ENCODE results near the gene RNASET2. TPM values are rescaled to one million over a fixed set of nuclear protein-coding genes. Genes with fewer than 3 reads are reported as not detected.

Gene RNASET2
- polyA plus RNA-seq, 3 donors: 432 to 562 (median 493) TPM

DNA sequence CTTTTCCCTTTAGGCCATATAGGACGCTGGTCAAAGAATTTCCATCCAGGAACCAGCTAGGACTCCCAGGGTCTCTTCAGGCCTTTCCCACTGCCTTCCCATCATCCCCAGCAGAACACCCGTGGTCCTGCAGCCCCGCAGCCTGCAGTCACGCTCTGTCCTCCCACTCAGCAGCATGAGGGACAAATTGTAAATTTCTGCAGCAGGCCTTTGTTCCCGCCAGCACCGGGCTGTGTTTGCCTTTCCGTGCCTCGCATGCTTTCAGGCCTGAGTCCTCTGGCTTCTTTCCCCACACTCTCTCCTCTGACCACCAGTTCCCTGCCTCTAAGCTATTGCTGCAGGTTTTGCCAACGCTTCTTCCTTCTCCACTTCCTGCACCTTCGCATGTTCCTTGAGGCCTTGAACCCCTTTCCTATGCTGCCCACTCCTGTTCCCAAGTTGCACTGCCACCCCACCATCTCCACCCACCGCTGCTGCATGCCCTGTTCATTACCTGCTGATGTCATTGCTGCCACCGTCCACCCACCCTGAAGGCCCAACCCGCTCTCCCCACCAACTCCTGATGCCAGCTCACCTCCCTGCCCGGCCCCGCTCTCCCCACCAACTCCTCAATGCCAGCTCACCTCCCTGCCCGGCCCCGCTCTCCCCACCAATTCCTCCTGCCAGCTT lies 49.8 kb downstream of the RNASET2 start:
- H3K36me3 ChIP-seq (replicated peaks in 1 of 2; ENCODE audit: control insufficient read depth in 1 of 2, insufficient read depth in 2 of 2, low read length in 2 of 2): peaks cover 0 to 6% of the 10 kb centered on the region in 2 donors
- intact Hi-C loops (cut with micrococcal nuclease): no loop called here
- peaks cover 15 to 17% of the 10 kb centered on the region in 2 donors for H3K36me3 Mint-ChIP-seq
- H3K27ac ChIP-seq (ENCODE audit: low read depth in 1 of 2, low read length in 2 of 2): no peak overlapping the region
- H3K27me3 Mint-ChIP-seq (ENCODE audit: low read depth in 3 of 3): peaks cover 0 to 7% (median 0%) of the 10 kb centered on the region in 3 donors
- no peaks in the 10 kb centered on the region for H3K27me3 ChIP-seq (ENCODE audit: control insufficient read depth in 2 of 2, insufficient read depth in 2 of 2, low read length in 2 of 2)
- 84% methylated on average over 15 of the region's 17 CpGs for WGBS (ENCODE audit: insufficient coverage)
- H3K4me1 ChIP-seq (ENCODE audit: control insufficient read depth in 1 of 2, insufficient read depth in 2 of 2, low read length in 2 of 2): peaks cover 19 to 27% of the 10 kb centered on the region in 2 donors
- peaks cover 0 to 5% of the 10 kb centered on the region in 2 donors for H3K9me3 ChIP-seq (replicated peaks in 1 of 2; ENCODE audit: control insufficient read depth in 1 of 2, insufficient read depth in 1 of 2, low read length in 2 of 2)
- no peak overlapping the region for H2AFZ ChIP-seq (ENCODE audit: insufficient read depth, low read depth, low read length, poor library complexity, severe bottlenecking)
- TF ChIP-seq, protein P1, sequence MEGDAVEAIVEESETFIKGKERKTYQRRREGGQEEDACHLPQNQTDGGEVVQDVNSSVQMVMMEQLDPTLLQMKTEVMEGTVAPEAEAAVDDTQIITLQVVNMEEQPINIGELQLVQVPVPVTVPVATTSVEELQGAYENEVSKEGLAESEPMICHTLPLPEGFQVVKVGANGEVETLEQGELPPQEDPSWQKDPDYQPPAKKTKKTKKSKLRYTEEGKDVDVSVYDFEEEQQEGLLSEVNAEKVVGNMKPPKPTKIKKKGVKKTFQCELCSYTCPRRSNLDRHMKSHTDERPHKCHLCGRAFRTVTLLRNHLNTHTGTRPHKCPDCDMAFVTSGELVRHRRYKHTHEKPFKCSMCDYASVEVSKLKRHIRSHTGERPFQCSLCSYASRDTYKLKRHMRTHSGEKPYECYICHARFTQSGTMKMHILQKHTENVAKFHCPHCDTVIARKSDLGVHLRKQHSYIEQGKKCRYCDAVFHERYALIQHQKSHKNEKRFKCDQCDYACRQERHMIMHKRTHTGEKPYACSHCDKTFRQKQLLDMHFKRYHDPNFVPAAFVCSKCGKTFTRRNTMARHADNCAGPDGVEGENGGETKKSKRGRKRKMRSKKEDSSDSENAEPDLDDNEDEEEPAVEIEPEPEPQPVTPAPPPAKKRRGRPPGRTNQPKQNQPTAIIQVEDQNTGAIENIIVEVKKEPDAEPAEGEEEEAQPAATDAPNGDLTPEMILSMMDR (IDR thresholded peaks at IDR 0.05): no peak
- H3K4me3 Mint-ChIP-seq: no peak overlapping the region
- H3K9ac ChIP-seq (ENCODE audit: insufficient read depth, low read length, poor library complexity, severe bottlenecking): no peak overlapping the region
- no peaks in the 10 kb centered on the region for H4K20me1 ChIP-seq (ENCODE audit: insufficient read depth, low read length)
- H3K79me2 ChIP-seq (ENCODE audit: insufficient read depth, low read length): no peaks in the 10 kb centered on the region
- peak overlapping the region in 1 of 7 donors; percentile 78 for H3K27ac Mint-ChIP-seq
- H3K4me1 Mint-ChIP-seq: peaks cover 35% of the 10 kb centered on the region
- no peak overlapping the region for H3K4me3 ChIP-seq (replicated peaks in 1 of 3; ENCODE audit: low read depth in 2 of 3, low read length in 3 of 3)
- H3K9me3 Mint-ChIP-seq: peaks cover 0 to 5% (median 2%) of the 10 kb centered on the region in 7 donors
- no peak for DNase-seq
- H3K4me2 ChIP-seq (replicated peaks; ENCODE audit: extremely low read depth, low read length, poor library complexity, severe bottlenecking): no peak overlapping the region

DNA sequence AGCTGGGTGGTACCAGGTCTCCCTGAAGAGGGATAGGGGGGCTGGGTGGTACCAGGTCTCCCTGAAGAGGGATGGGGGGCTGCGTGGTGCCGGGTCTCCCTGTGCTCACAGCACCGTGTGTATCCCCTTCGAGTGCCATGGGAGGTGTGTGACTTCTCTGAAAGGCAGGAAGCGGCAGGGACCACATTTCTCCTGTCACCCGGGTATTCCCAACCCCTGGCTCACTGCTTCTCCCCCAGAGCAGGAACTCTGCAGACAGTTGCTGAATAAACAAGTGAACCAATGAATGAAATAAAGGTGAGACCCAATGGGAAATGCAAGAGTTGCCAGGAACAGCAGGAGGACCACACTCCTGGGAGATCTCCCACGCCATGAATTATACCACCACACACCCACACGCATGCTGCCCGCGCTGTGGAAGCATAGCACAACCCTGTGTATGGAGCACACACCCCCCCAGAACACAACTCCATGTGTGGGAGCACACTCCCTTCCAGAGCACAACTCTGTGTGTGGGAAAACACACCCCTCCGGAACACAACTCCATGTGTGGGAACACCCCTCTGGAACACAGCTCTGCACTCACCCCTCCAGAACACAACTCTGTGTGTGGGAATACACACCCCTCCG lies 50.7 kb downstream of the RNASET2 start:
- TF ChIP-seq, protein P1 (IDR thresholded peaks at IDR 0.05): no peak
- no peak for DNase-seq
- no peak overlapping the region for H3K27ac ChIP-seq (ENCODE audit: low read depth in 1 of 2, low read length in 2 of 2)
- no peak overlapping the region for H2AFZ ChIP-seq (ENCODE audit: insufficient read depth, low read depth, low read length, poor library complexity, severe bottlenecking)
- H3K4me1 Mint-ChIP-seq: peaks cover 35% of the 10 kb centered on the region
- H3K36me3 Mint-ChIP-seq: peaks cover 8 to 11% of the 10 kb centered on the region in 2 donors
- no peak overlapping the region for H3K9ac ChIP-seq (ENCODE audit: insufficient read depth, low read length, poor library complexity, severe bottlenecking)
- H3K27me3 Mint-ChIP-seq (ENCODE audit: low read depth in 3 of 3): peaks cover 0 to 8% (median 1%) of the 10 kb centered on the region in 3 donors
- H3K36me3 ChIP-seq (replicated peaks in 1 of 2; ENCODE audit: control insufficient read depth in 1 of 2, insufficient read depth in 2 of 2, low read length in 2 of 2): peaks cover 0 to 4% of the 10 kb centered on the region in 2 donors
- intact Hi-C loops (cut with micrococcal nuclease): no loop called here
- no peak overlapping the region for H3K4me3 ChIP-seq (replicated peaks in 1 of 3; ENCODE audit: low read depth in 2 of 3, low read length in 3 of 3)
- H3K79me2 ChIP-seq (ENCODE audit: insufficient read depth, low read length): no peaks in the 10 kb centered on the region
- H3K4me2 ChIP-seq (replicated peaks; ENCODE audit: extremely low read depth, low read length, poor library complexity, severe bottlenecking): no peak overlapping the region
- no peak overlapping the region for H3K4me3 Mint-ChIP-seq
- no peaks in the 10 kb centered on the region for H3K27me3 ChIP-seq (ENCODE audit: control insufficient read depth in 2 of 2, insufficient read depth in 2 of 2, low read length in 2 of 2)
- peaks cover 19 to 27% of the 10 kb centered on the region in 2 donors for H3K4me1 ChIP-seq (ENCODE audit: control insufficient read depth in 1 of 2, insufficient read depth in 2 of 2, low read length in 2 of 2)
- H3K9me3 Mint-ChIP-seq: peaks cover 5 to 13% (median 11%) of the 10 kb centered on the region in 7 donors
- WGBS (ENCODE audit: insufficient coverage): 100% methylated on average over 6 of the region's 12 CpGs
- no peak overlapping the region for H3K27ac Mint-ChIP-seq
- no peaks in the 10 kb centered on the region for H4K20me1 ChIP-seq (ENCODE audit: insufficient read depth, low read length)
- H3K9me3 ChIP-seq (replicated peaks in 1 of 2; ENCODE audit: control insufficient read depth in 1 of 2, insufficient read depth in 1 of 2, low read length in 2 of 2): peaks cover 4 to 14% of the 10 kb centered on the region in 2 donors

All from CD14-positive monocyte (primary cell).